HG03103 (cell line): ENCODE results near the gene ZSCAN23.
"Not testable (repeated sequence)": the region's sequence is repeated elsewhere in the genome, so short reads cannot be mapped to it uniquely, and the experiment has no call there.

Experiments
- ATAC-seq: cut with Tn5 transposase; IDR thresholded peaks from one replicate; pipeline ENCODE4 v1.9.1; 2021; ENCODE audit warnings: low read depth; ENCODE audit not compliant: unreplicated experiment

The ZSCAN23 gene

GRCh38 chr6:28444759-28445158 lies 1.5 kb upstream of the ZSCAN23 start:
- ATAC-seq, result not testable (repeated sequence)

DNA sequence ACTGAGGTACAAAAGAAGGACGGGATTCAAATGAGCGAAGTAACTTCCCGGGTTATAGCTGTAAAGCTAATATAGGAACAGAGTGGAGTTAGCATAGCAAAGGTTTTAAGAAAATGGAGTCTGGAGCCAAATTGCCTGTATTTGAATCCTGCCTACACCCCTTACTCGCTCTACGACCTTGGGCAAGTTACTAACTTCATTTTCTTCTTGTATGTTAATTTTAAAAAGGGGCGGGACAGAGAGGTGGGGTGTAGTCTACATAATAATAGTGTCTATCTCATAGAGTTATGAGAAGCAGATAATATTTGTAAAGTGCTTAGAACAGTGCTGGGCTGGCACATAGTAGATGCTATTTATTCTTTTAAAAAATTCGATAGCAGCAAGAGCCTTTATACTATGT lies 705 bp downstream of the ZSCAN23 start:
- ATAC-seq, result no peak

GRCh38 chr6:28436404-28436803 lies 6.9 kb downstream of the ZSCAN23 start:
- no peak for ATAC-seq

DNA sequence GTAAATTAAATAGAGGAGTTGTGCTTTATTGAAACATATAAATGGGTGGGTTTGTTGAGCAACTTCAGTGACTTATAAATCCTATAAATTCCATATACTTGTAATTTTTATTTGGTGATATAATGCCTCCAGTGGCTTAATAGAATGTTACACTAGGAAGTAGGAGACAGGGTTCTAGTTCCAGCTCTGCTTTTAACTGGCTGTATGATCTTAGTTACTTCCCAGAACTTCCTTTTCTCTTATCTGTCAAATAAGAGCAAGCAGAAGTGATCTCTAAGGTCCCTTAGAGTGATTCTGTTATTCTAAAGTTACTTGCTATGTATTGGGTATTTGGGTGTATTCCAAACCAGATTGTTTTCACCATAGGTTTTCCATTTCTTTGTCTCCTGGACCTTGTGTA lies 10.2 kb downstream of the ZSCAN23 start:
- ATAC-seq, result no peak

DNA sequence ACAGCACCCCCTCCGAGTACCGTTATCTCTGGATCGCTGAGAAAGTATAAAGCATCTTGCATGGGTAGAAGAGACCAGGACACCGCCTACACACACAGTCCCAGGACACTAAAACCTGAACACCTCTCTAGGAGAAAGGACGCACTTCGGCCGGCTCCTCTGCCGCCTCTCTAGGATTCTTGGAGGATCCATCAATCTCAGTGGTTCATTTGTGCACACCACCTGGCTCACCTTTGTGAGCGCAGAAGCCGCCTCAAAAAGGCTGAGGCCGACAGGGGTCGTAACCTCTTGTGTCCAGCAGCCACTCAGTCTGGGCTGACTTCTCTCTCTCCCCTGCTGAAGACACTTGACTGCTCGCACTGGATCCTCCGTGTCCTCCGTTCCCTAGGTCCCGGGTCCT lies 13.5 kb downstream of the ZSCAN23 start:
- no peak for ATAC-seq

DNA sequence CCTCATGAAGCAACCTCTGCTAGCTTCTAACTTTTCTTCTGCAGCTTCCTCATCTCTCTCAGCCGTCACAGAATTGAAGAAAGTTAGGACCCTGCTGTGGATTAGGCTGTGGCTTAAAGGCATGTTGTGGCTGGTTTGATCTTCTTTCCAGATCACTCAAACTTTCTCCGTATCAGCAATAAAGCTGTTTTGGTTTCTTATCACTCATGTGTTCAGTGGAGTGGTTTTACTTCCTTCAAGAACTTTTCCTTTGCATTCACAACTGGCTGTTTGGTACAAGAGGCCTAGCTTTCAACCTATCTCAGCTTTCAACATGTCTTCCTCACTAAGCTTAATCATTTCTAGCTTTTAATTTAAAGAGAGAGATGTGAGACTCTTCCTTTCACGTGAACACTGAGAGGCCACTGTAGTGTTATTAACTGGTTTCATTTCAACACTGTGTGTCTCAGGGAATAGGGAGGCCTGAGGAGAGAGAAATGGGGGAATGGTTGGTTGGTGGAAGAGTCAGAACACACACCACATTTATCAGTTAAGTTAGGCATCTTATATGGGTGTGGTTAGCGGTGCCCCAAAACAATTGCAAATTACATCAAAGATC lies 17.2 kb downstream of the ZSCAN23 start:
- no peak for ATAC-seq

DNA sequence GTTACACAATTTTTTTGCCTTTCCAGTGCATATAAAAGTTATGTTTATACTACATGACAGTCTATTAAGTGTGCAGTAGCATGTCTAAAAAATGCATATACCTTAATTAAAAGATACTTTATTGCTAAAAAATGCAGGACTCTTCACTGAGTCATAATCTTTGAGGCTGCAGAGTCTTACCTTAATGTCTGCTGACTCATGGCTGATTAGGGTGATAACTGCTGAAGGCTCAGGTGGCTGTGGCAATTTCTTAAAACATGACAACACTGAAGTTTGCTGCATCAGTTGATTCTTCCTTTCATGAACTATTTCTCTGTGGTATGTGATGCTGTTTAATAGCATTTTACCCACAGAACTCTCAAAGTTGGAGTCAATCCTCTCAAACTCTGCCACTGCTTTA lies 19.1 kb downstream of the ZSCAN23 start:
- no peak for ATAC-seq

DNA sequence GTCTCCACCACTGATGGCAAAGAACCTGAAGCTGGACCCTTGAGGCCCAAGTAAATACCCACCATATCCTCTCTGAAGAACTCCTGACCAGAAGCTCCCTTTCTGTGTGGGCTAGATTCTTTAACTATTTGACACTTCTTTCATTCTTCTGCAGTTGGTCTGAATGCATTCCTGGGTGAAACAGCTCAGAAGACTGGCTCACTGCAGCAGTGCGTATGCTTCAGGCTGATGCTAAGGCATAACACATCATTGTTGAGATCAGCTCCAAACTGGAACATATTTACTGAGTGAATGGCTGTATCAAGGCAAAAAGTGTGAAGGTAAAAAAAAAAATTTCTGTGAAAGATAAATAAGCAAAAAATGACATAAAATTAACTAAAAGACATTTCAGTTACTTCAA lies 19.7 kb downstream of the ZSCAN23 start:
- ATAC-seq, result no peak

DNA sequence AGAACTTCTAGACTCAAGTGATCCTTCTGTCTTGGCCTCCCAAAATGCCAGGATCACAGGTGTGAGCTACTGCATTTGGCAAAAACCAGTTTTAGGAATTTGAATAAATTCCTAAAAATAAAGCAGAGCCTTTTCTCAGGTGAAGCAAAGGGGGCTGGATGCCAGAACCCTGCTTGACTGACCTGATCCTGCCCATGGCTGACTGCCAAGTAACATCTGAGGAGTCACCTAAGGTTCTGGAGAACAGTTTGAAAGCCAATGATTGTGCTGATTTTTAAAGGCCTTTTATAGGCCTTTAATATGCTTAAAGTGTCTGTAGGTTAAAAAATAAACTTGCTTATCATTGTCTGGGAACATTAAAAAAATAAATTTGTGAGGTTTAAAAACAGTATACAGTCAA lies 29.6 kb downstream of the ZSCAN23 start:
- no peak for ATAC-seq

GRCh38 chr6:28410767-28411166 lies 32.5 kb downstream of the ZSCAN23 start:
- no peak for ATAC-seq

GRCh38 chr6:28408076-28408802 lies 35.1 kb downstream of the ZSCAN23 start:
- ATAC-seq, result no peak

GRCh38 chr6:28407401-28407800 lies 35.9 kb downstream of the ZSCAN23 start:
- ATAC-seq, result no peak

GRCh38 chr6:28403923-28404322 lies 39.4 kb downstream of the ZSCAN23 start:
- not testable (repeated sequence) for ATAC-seq

- no peak for ATAC-seq
These were observed 41.1 kb downstream of the ZSCAN23 start for GRCh38 chr6:28402197-28402596.

- ATAC-seq, result no peak
These were observed 42.1 kb downstream of the ZSCAN23 start for GRCh38 chr6:28401172-28401571.

DNA sequence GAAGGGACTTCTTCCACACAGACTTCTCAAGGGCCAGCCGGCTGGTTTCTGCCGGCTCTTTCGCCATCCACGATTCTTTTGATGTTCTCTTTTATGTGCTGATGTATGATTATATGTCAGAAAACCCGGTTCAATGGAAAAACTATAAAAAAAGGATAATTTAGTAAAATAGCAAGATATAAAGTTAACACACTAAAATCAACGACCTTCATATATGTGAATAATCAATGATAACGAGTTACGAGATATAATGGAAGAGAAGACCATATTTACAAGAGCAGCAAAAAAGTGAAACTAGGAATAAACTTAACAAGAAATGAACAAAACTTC lies 43.2 kb downstream of the ZSCAN23 start:
- ATAC-seq, result no peak

DNA sequence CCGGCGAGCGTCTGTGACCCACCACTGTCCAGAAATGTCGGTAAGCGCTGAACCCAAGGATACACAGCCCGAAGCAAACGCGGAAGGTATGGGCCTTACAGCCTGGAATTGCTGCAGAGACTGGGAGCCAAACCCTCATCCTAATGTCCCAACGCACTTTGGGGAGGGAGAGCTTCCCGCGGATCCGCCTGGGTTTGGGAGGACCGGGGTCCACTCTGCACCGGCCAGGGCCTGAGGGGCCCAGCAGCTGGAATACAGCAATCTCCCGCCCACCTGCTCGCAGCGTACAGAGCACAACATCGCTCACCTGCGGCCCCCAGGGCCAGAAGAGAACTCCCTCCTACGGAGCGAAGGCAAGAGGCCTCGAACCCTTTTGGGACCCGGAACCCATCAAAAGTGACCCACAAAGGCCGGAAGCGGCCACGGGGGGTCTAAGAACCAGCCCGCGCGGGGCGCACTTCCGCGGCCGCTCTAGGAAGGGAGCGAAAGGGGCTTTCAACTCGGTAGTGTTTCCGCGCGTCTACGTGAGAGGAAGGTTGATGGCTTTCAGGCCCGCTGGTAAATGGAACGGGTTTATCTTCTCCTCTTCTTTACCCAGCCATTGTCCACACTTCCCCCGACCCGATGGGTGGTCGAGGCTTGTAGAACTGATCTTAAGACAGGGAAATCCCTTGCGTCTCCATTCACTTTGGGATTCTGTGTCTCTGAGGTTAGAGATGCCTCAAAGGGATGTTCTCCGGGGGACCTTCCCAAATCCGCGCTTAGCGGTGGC lies 43.8 kb downstream of the ZSCAN23 start, which contains the start of gene ZSCAN12:
ZSCAN12 (minus strand) TSS at position 398 of the 772 bp plus-strand sequence. CDS start 1,342 bp downstream, outside the sequence.
- peak; percentile 65 for ATAC-seq

- no peak for ATAC-seq
These were observed 47.4 kb downstream of the ZSCAN23 start for GRCh38 chr6:28395918-28396317.

DNA sequence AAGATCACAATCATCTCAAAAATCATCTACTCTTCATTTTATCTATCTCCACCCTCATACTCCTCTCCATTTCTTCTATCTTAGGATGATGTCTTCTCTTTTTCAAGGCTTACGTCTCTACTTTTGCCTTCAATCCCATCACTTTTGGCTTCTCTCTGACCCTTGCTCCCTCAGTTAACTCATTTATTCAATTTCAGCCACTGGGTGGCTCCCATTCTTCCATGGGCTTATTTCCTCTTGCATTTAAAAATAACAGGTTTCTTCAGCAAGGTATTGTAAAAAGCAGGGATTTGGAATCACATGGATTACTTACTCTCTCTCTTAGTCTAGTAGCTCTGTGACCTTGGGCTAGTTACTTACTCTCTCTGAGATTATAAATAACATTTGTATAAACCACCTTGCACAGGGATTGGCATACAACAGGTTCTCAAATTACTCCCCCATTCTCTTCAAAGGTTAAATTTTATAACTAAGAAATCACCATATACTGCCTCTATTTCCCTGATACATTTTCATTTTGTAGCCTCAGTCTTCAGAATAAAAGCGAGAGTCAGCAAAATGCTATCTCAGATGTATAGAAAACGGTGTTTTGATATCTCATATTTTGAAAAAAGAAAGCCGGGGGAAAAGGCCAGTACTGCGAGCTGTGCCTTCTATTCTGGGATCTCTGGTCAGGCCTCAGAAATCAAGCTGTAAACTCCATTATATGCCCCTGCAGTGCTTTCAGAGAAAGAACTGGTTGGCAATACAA lies 49.2 kb downstream of the ZSCAN23 start:
- no peak for ATAC-seq

GRCh38 chr6:28390688-28391087 lies 52.6 kb downstream of the ZSCAN23 start:
- no peak for ATAC-seq

DNA sequence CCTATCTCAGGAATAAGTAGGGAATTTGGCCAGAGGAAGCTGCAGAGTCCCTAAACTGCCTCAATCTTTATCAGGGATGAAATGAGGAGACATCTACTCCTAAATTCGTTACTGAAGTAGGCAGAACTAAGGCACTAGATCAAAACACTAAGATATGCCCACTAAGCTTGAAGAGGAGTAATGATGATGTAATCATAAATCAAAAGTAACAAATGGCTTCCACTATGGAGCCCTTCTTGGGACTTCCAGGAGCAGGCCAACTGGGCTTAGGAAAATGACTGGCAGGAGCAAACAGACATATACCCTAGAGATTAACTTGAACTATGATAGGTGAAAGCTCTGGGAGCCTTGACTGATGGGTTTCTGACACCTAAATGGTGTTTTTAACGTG lies 59.2 kb downstream of the ZSCAN23 start:
- ATAC-seq, result no peak
